Retinal pigment epithelial cell (primary cell): ENCODE data around the gene TMPRSS11B.
"Not testable (repeated sequence)": the region's sequence is repeated elsewhere in the genome, so short reads cannot be mapped to it uniquely, and the experiment has no call there.

ENCODE experiments used
- DNase-seq: peaks from one replicate; pipeline ENCODE4 v3.0.0-alpha.2; 2010; ENCODE audit warnings: low read depth
- H3K4me3 ChIP-seq: 2 replicates; pipeline ENCODE4 v1.5.1; 2011; ENCODE audit warnings: mild to moderate bottlenecking, low read length, control low read depth, moderate library complexity
- CTCF ChIP-seq: conservative IDR thresholded peaks from 2 replicates; pipeline ENCODE4 v1.5.1; 2011; ENCODE audit warnings: low read depth, low read length, control low read depth, inconsistent platforms

TMPRSS11B gene

GRCh38 chr4:68218044-68218443 is 27.4 kb downstream of the TMPRSS11B start:
- H3K4me3 ChIP-seq, result no peak overlapping the region
- DNase-seq, result no peak
- TF ChIP-seq CTCF, result no peak

GRCh38 chr4:68216501-68216900 is 29.0 kb downstream of the TMPRSS11B start:
- H3K4me3 ChIP-seq, result no peak overlapping the region
- TF ChIP-seq CTCF, result no peak
- no peak for DNase-seq

GRCh38 chr4:68209003-68209402 is 36.5 kb downstream of the TMPRSS11B start:
- no peak for DNase-seq
- no peak for TF ChIP-seq CTCF
- no peak overlapping the region for H3K4me3 ChIP-seq

- not testable (repeated sequence) for H3K4me3 ChIP-seq, DNase-seq
Measured at GRCh38 chr4:68194305-68194704, 51.2 kb downstream of the TMPRSS11B start.

GRCh38 chr4:68193194-68193593 is 52.3 kb downstream of the TMPRSS11B start:
- H3K4me3 ChIP-seq, result no peak overlapping the region
- no peak for TF ChIP-seq CTCF
- no peak for DNase-seq

GRCh38 chr4:68187145-68187544 is 58.3 kb downstream of the TMPRSS11B start:
- TF ChIP-seq CTCF, result no peak
- DNase-seq, result no peak
- no peak overlapping the region for H3K4me3 ChIP-seq

- no peak overlapping the region for H3K4me3 ChIP-seq
- no peak for DNase-seq
- no peak for TF ChIP-seq CTCF
Measured at GRCh38 chr4:68184923-68185322, 60.6 kb downstream of the TMPRSS11B start.

- no peak overlapping the region for H3K4me3 ChIP-seq
- DNase-seq, result no peak
- TF ChIP-seq CTCF, result no peak
Measured at GRCh38 chr4:68183417-68183816, 62.1 kb downstream of the TMPRSS11B start.
